Left renal cortex interstitium (tissue), 4 donors: Measurements from ENCODE around the gene CREBZF. TPM values are rescaled to one million over a fixed set of nuclear protein-coding genes. Genes with fewer than 3 reads are reported as not detected.
A peak's percentile ranks its signal among the peaks of the same experiment; 100 is the strongest.
"Not testable (repeated sequence)": the region's sequence is repeated elsewhere in the genome, so short reads cannot be mapped to it uniquely, and the experiment has no call there.

Experiments used
- DNase-seq, 4 donors: peaks; one replicate each; pipeline ENCODE4 v3.0.0-alpha.2; 2013; ENCODE audit warnings: low read depth in 4 of 4, low spot score in 2 of 4, missing footprints in 1 of 4
- polyA plus RNA-seq, 4 donors: library from polyadenylated mRNA; unstranded; fragments of 120-200 nt; gene quantifications; one replicate each; pipeline ENCODE4 v1.2.1, GENCODE V29; 2013; ENCODE audit not compliant: insufficient read length in 4 of 4

The CREBZF gene
- polyA plus RNA-seq, 4 donors, result 92.1 to 140 (median 108) TPM

- DNase-seq, result peak; percentile 81 to 96 (median 92)
These were observed 36.7 kb downstream of the CREBZF start, which contains the start of gene TMEM126B for GRCh38 chr11:85627998-85628770. TMEM126B (plus strand) TSS chr11:85628593; CDS start chr11:85628608, 15 bp downstream.

- DNase-seq, result peak in 3 of 4 donors; percentile 35 to 59 (median 43)
These were observed 37.5 kb downstream of the CREBZF start, which contains the start of gene DLG2 for GRCh38 chr11:85627332-85627997. DLG2 (minus strand) TSS chr11:85627344.

GRCh38 chr11:85626496-85626895 is 38.4 kb downstream of the CREBZF start:
- DNase-seq, result no peak

GRCh38 chr11:85620256-85620655 is 44.7 kb downstream of the CREBZF start:
- no peak for DNase-seq

- DNase-seq, result no peak
These were observed 45.4 kb downstream of the CREBZF start for GRCh38 chr11:85619499-85619898.

GRCh38 chr11:85611643-85612042 is 53.3 kb downstream of the CREBZF start:
- DNase-seq, result not testable (repeated sequence)

Other genes with a start within 250 kb of the CREBZF start
- gene DLG2, start 37.8 kb downstream of the CREBZF start, polyA plus RNA-seq, result 10 to 100 TPM; 10.8 to 15.6 (median 12.2) TPM
- gene TMEM126B, start 36.5 kb downstream of the CREBZF start, polyA plus RNA-seq, result 10 to 100 TPM; 58.6 to 71.9 (median 61.5) TPM
- gene TMEM126A, start 17.2 kb downstream of the CREBZF start, polyA plus RNA-seq, result 10 to 100 TPM; 30.2 to 37.2 (median 34.4) TPM
- 1 to 10 TPM; 3.3 to 5.2 (median 4.2) TPM for gene CCDC89, start 21.1 kb upstream of the CREBZF start, polyA plus RNA-seq
- gene SYTL2, start 146.0 kb upstream of the CREBZF start, polyA plus RNA-seq, result 100 to 1,000 TPM in 1 of 4 donors, 10 to 100 TPM in 3; 55.3 to 102 (median 82.5) TPM
- gene CCDC83, start 190.3 kb upstream of the CREBZF start, polyA plus RNA-seq, result under 1 TPM in 1 of 4 donors, not detected in 3; 0.08 TPM